OCI-LY7 (cell line): Measurements from ENCODE around the gene FDXACB1. TPM values are rescaled to one million over a fixed set of nuclear protein-coding genes. Genes with fewer than 3 reads are reported as not detected.

Experiments used
- BruUV-seq: library from RNA; stranded (reverse); fragments of 400-500 nt; replicated peaks from 2 replicates; lab custom pipeline; 2021; lab: Mats Ljungman, UMichigan
- CTCF ChIA-PET: fragments of 300-600 bp; sonication (Branson Sonifier 250); formaldehyde crosslinking; loops from one replicate; lab custom pipeline; 2022; ENCODE audit warnings: antibody characterized with exemption; ENCODE audit not compliant: unreplicated experiment; lab: Charles Lee
- POLR2A ChIA-PET: fragments of 300-600 bp; sonication (Branson Sonifier 250); formaldehyde crosslinking; loops from one replicate; lab custom pipeline; 2022; ENCODE audit warnings: antibody characterized with exemption; lab: Charles Lee
- DNase-seq: peaks from one replicate; pipeline ENCODE4 v3.0.0-alpha.2; 2015; ENCODE audit warnings: low spot score
- H2AFZ ChIP-seq: fragments of 200-600 bp; sonication (generic), shearing (Covaris generic); 2 replicates; pipeline ENCODE4 v1.6.1; 2014; ENCODE audit warnings: mild to moderate bottlenecking, antibody characterized with exemption, low read length, moderate library complexity
- H3K27ac ChIP-seq: fragments of 200-600 bp; sonication (generic); 2 replicates; pipeline ENCODE4 v1.5.1; 2014; ENCODE audit warnings: mixed run types, low read depth, mild to moderate bottlenecking, moderate library complexity, low read length, inconsistent platforms; ENCODE audit not compliant: poor library complexity, severe bottlenecking
- H3K36me3 ChIP-seq: fragments of 200-600 bp; sonication (generic); 2 replicates; pipeline ENCODE4 v1.6.1; 2014; ENCODE audit warnings: mild to moderate bottlenecking, antibody characterized with exemption, low read length, moderate library complexity, mixed read lengths; ENCODE audit not compliant: insufficient read depth
- H3K4me1 ChIP-seq: fragments of 200-600 bp; sonication (generic); 2 replicates; pipeline ENCODE4 v1.5.1; 2014; ENCODE audit warnings: mild to moderate bottlenecking, low read length; ENCODE audit not compliant: insufficient read depth, poor library complexity, severe bottlenecking
- H3K4me2 ChIP-seq: fragments of 200-600 bp; sonication (generic); 2 replicates; pipeline ENCODE4 v1.6.1; 2014; ENCODE audit warnings: mild to moderate bottlenecking, low read length
- H3K4me3 ChIP-seq: fragments of 200-600 bp; sonication (generic); 2 replicates; pipeline ENCODE4 v1.5.1; 2014; ENCODE audit warnings: mild to moderate bottlenecking, low read depth, low read length; ENCODE audit not compliant: poor library complexity, severe bottlenecking
- H3K79me2 ChIP-seq: fragments of 200-600 bp; sonication (generic); 2 replicates; pipeline ENCODE4 v1.6.1; 2016; ENCODE audit warnings: low read depth, mild to moderate bottlenecking, low read length, moderate library complexity, mixed read lengths; ENCODE audit not compliant: insufficient read depth
- H3K9me2 ChIP-seq: fragments of 200-600 bp; sonication (generic); 2 replicates; pipeline ENCODE4 v1.6.1; 2016; ENCODE audit warnings: mild to moderate bottlenecking, low read length, mixed read lengths; ENCODE audit not compliant: insufficient read depth
- H3K9me3 ChIP-seq: fragments of 200-600 bp; sonication (generic); 2 replicates; pipeline ENCODE4 v1.6.1; 2014; ENCODE audit warnings: mild to moderate bottlenecking, mixed run types, low read length, mixed read lengths
- H4K20me1 ChIP-seq: fragments of 200-600 bp; sonication (generic); 2 replicates; pipeline ENCODE4 v1.6.1; 2014; ENCODE audit warnings: mild to moderate bottlenecking, antibody characterized with exemption, low read length, moderate library complexity, mixed read lengths; ENCODE audit not compliant: insufficient read depth
- CTCF ChIP-seq: fragments of 200-600 bp; sonication (generic); conservative IDR thresholded peaks from 2 replicates; pipeline ENCODE4 v1.5.1; 2014; ENCODE audit warnings: mild to moderate bottlenecking, antibody characterized with exemption, low read length, moderate library complexity, mixed read lengths
- EZH2phosphoT487 ChIP-seq: fragments of 200-600 bp; sonication (generic); IDR thresholded peaks from 2 replicates; pipeline ENCODE4 v1.6.1; 2018; ENCODE audit warnings: low read depth, borderline replicate concordance, mild to moderate bottlenecking, mixed run types, antibody characterized with exemption, low read length, moderate library complexity, mixed read lengths
- intact Hi-C: fragments of 100-400 bp; cut with micrococcal nuclease; formaldehyde crosslinking; loops from one replicate; pipeline ENCODE4 v1.10.0; 2022; ENCODE audit not compliant: unreplicated experiment
- total RNA-seq, 2 experiments: library from RNA; depleted of rRNA in 1 of 2; stranded (reverse); fragments of >200 nt in 1 of 2; shearing (Covaris generic) in 1 of 2; gene quantifications; 2 replicates each; pipeline ENCODE4 v1.2.3, GENCODE V29; 2014 to 2022

The FDXACB1 gene
- total RNA-seq, 2 experiments from 2014 or later = 5.8 to 6.2 TPM

GRCh38 chr11:111846063-111846462 is 32.9 kb downstream of the FDXACB1 start:
- Histone ChIP-seq H3K4me2 (no peak overlapping the region), H3K27ac (no peak overlapping the region), H3K9me3 (no peaks in the 10 kb centered on the region), H2AFZ (no peak overlapping the region), H3K36me3 (peaks cover 11% of the 10 kb centered on the region), H3K4me1 (no peaks in the 10 kb centered on the region), H3K9me2 (no peaks in the 10 kb centered on the region), H3K4me3 (no peak overlapping the region), H4K20me1 (no peaks in the 10 kb centered on the region), H3K79me2 (no peaks in the 10 kb centered on the region)
- CTCF ChIA-PET = interaction anchor here (1.2 kb wide), 1 partner anchor 19 kb away, joined by 3 read pairs; no protein-coding TSS in a partner anchor
- POLR2A ChIA-PET = interaction anchor here (0.7 to 1.5 kb wide), 5 partner anchors 11 to 69 kb away, joined by 3 to 8 read pairs (median 3); no protein-coding TSS in a partner anchor
- BruUV-seq = no TSS peak
- no peak for DNase-seq
- TF ChIP-seq EZH2phosphoT487 (no peak), CTCF (no peak)
- intact Hi-C loops = no loop called here

GRCh38 chr11:111845276-111846028 is 33.5 kb downstream of the FDXACB1 start:
- H4K20me1 ChIP-seq = no peaks in the 10 kb centered on the region
- H3K36me3 ChIP-seq = peaks cover 11% of the 10 kb centered on the region
- H3K4me3 ChIP-seq = no peak overlapping the region
- ChIA-PET POLR2A (interaction anchor here (0.5 to 1.5 kb wide), 6 partner anchors 11 to 255 kb away, joined by 3 to 8 read pairs (median 4); no protein-coding TSS in a partner anchor), CTCF (interaction anchor here (0.6 to 1.2 kb wide), 2 partner anchors 20 to 26 kb away, joined by 3 read pairs; partner anchors contain the start of gene ALG9)
- H3K9me3 ChIP-seq = no peaks in the 10 kb centered on the region
- TF ChIP-seq EZH2phosphoT487 = no peak
- TF ChIP-seq CTCF = no peak
- no peaks in the 10 kb centered on the region for H3K4me1 ChIP-seq
- H2AFZ ChIP-seq = no peak overlapping the region
- no peak overlapping the region for H3K4me2 ChIP-seq
- no peak overlapping the region for H3K27ac ChIP-seq
- BruUV-seq = no TSS peak
- DNase-seq = no peak
- H3K9me2 ChIP-seq = no peaks in the 10 kb centered on the region
- intact Hi-C loops = no loop called here
- no peaks in the 10 kb centered on the region for H3K79me2 ChIP-seq

GRCh38 chr11:111843661-111844060 is 35.3 kb downstream of the FDXACB1 start:
- no peak overlapping the region for H2AFZ ChIP-seq
- no peaks in the 10 kb centered on the region for H3K4me1 ChIP-seq
- no TSS peak for BruUV-seq
- no peak overlapping the region for H3K4me3 ChIP-seq
- H3K9me3 ChIP-seq = no peaks in the 10 kb centered on the region
- CTCF ChIA-PET = no interaction called here
- H3K79me2 ChIP-seq = no peaks in the 10 kb centered on the region
- intact Hi-C loops = no loop called here
- no peak overlapping the region for H3K27ac ChIP-seq
- H3K9me2 ChIP-seq = no peaks in the 10 kb centered on the region
- H3K4me2 ChIP-seq = no peak overlapping the region
- POLR2A ChIA-PET = interaction anchor here (0.7 to 1.5 kb wide), 4 partner anchors 9 to 29 kb away, joined by 3 read pairs; partner anchors contain the start of gene ALG9
- no peak for DNase-seq
- TF ChIP-seq CTCF (no peak), EZH2phosphoT487 (no peak)
- H3K36me3 ChIP-seq = peaks cover 4% of the 10 kb centered on the region; the same call in 1 of the 2 replicates
- no peaks in the 10 kb centered on the region for H4K20me1 ChIP-seq
